SK-N-SH treated with all-trans-retinoic acid at 6 μM for 48 hours (cell line): ENCODE data around the gene AGPAT3.

Experiments
- ATAC-seq: fragments of 200-7000 bp; cut with Tn5 transposase; 3 replicates; pipeline ENCODE4 v1.9.1; 2020; ENCODE audit warnings: mild to moderate bottlenecking, moderate library complexity
- ARNTL ChIP-seq: fragments of 450-650 bp; formaldehyde crosslinking; IDR thresholded peaks from 2 replicates; pipeline ENCODE4 v1.5.0; 2020; ENCODE audit warnings: low read depth, mild to moderate bottlenecking, moderate library complexity, borderline replicate concordance
- BACH2 ChIP-seq: fragments of 250-450 bp; sonication (Bioruptor Pico); IDR thresholded peaks from 2 replicates; pipeline ENCODE4 v1.9.0; 2021; ENCODE audit warnings: mild to moderate bottlenecking, borderline replicate concordance
- CSDC2 ChIP-seq: fragments of 250-450 bp; sonication (Bioruptor Pico); IDR thresholded peaks from 2 replicates; pipeline ENCODE4 v1.5.0; 2020; ENCODE audit warnings: mild to moderate bottlenecking, moderate library complexity
- ESRRG ChIP-seq: fragments of 250-450 bp; sonication (Bioruptor Pico); IDR thresholded peaks from 2 replicates; pipeline ENCODE4 v1.6.1; 2021; ENCODE audit warnings: mild to moderate bottlenecking
- GLIS3 ChIP-seq: fragments of 250-450 bp; sonication (Bioruptor Pico); IDR thresholded peaks from 2 replicates; pipeline ENCODE4 v1.5.0; 2020; ENCODE audit warnings: mild to moderate bottlenecking, moderate library complexity
- ISL1 ChIP-seq: fragments of 250-450 bp; sonication (Bioruptor Pico); IDR thresholded peaks from 2 replicates; pipeline ENCODE4 v2.1.2; 2022; ENCODE audit warnings: mild to moderate bottlenecking, moderate library complexity
- PPARA ChIP-seq: fragments of 250-450 bp; sonication (Bioruptor Pico); IDR thresholded peaks from 2 replicates; pipeline ENCODE4 v1.5.0; 2020; ENCODE audit warnings: mild to moderate bottlenecking, borderline replicate concordance
- RARB ChIP-seq: fragments of 250-450 bp; sonication (Bioruptor Pico); IDR thresholded peaks from 2 replicates; pipeline ENCODE4 v1.8.0; 2021; ENCODE audit warnings: mild to moderate bottlenecking, moderate library complexity
- SNAI2 ChIP-seq: fragments of 250-450 bp; sonication (Bioruptor Pico); IDR thresholded peaks from 2 replicates; pipeline ENCODE4 v1.5.0; 2020; ENCODE audit warnings: mild to moderate bottlenecking, moderate library complexity
- TCF4 ChIP-seq: fragments of 250-450 bp; sonication (Bioruptor Pico); IDR thresholded peaks from 2 replicates; pipeline ENCODE4 v1.8.0; 2021; ENCODE audit warnings: mild to moderate bottlenecking, moderate library complexity, borderline replicate concordance
- TOX ChIP-seq: fragments of 250-450 bp; sonication (Bioruptor Pico); IDR thresholded peaks from 2 replicates; pipeline ENCODE4 v1.8.0; 2021; ENCODE audit warnings: mild to moderate bottlenecking, moderate library complexity, borderline replicate concordance
- ZC3H10 ChIP-seq: fragments of 250-450 bp; sonication (Bioruptor Pico); IDR thresholded peaks from 2 replicates; pipeline ENCODE4 v1.5.1; 2021; ENCODE audit warnings: mild to moderate bottlenecking, moderate library complexity
- ZFP3 ChIP-seq: fragments of 250-450 bp; sonication (Bioruptor Pico); IDR thresholded peaks from 2 replicates; pipeline ENCODE4 v1.5.0; 2020; ENCODE audit warnings: mild to moderate bottlenecking, moderate library complexity
- ZFP30 ChIP-seq: fragments of 450-650 bp; formaldehyde crosslinking; IDR thresholded peaks from 2 replicates; pipeline ENCODE4 v1.5.0; 2022; ENCODE audit warnings: mild to moderate bottlenecking, moderate library complexity
- ZNF565 ChIP-seq: fragments of 450-650 bp; formaldehyde crosslinking; conservative IDR thresholded peaks from 2 replicates; pipeline ENCODE4 v1.5.0; 2020; ENCODE audit warnings: low read depth, mild to moderate bottlenecking, moderate library complexity
- ZNF70 ChIP-seq: fragments of 450-650 bp; formaldehyde crosslinking; IDR thresholded peaks from 2 replicates; pipeline ENCODE4 v1.5.0; 2020; ENCODE audit warnings: mild to moderate bottlenecking, moderate library complexity
- ZNF8 ChIP-seq: fragments of 450-650 bp; formaldehyde crosslinking; IDR thresholded peaks from 2 replicates; pipeline ENCODE4 v1.5.0; 2020; ENCODE audit warnings: mild to moderate bottlenecking, moderate library complexity
- TF ChIP-seq, protein P1 (sequence below): fragments of 250-450 bp; sonication (Bioruptor Pico); IDR thresholded peaks from 2 replicates; pipeline ENCODE4 v1.8.0; 2021; ENCODE audit warnings: low read depth, mild to moderate bottlenecking, moderate library complexity, borderline replicate concordance
- TF ChIP-seq, protein P2 (sequence below): fragments of 250-450 bp; sonication (Bioruptor Pico); IDR thresholded peaks from 2 replicates; pipeline ENCODE4 v1.5.1; 2020; ENCODE audit warnings: low read depth, mild to moderate bottlenecking, moderate library complexity
- TF ChIP-seq, protein P3 (sequence below): fragments of 250-450 bp; sonication (Bioruptor Pico); IDR thresholded peaks from 2 replicates; pipeline ENCODE4 v1.5.0; 2020; ENCODE audit warnings: mild to moderate bottlenecking, moderate library complexity
- TF ChIP-seq, protein P4 (sequence below): fragments of 250-450 bp; sonication (Bioruptor Pico); IDR thresholded peaks from 2 replicates; pipeline ENCODE4 v1.5.1; 2021; ENCODE audit warnings: mild to moderate bottlenecking, moderate library complexity

AGPAT3 gene

DNA sequence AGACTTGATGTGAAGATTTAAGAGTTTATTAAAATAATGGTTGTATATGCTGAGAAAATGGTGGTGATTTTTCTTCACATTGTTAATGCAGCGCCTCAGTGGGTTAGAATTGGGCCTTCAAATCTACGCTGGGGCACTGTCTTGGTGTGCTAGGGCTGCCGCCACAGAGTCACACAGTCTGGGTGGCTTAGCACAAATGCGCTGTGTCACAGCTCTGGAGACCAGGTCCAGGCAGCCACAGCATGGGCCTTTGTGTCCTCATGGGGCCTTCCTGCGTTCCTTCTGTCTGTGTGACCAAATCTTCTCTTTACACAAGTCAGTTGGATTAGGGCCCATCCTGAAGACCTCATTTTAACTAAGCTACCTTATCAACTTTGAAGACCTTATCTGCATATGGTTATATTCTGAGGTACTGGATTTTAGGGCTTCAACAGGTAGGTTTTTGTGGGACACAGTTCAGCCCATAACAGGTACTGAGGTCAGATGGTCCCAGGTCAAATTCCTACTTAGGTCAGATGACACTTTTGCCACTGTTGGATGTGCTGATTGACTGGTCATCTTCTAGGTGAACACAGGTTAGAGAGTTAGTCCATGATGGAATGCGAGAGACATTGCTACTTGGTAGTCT is 164.6 kb downstream of the AGPAT3 start:
- TF ChIP-seq GLIS3 (CRISPR knock-in tag) = no peak
- TF ChIP-seq SNAI2 (CRISPR knock-in tag) = no peak
- no peak for TF ChIP-seq ESRRG
- TF ChIP-seq ZC3H10 = no peak
- no peak for TF ChIP-seq TOX
- TF ChIP-seq TCF4 (CRISPR knock-in tag) = no peak
- TF ChIP-seq ZNF565 (CRISPR knock-in tag) = no peak
- TF ChIP-seq ZNF70 (CRISPR knock-in tag) = no peak
- TF ChIP-seq ZFP30 (CRISPR knock-in tag) = no peak
- no peak for TF ChIP-seq ZNF8 (CRISPR knock-in tag)
- TF ChIP-seq, protein P1, sequence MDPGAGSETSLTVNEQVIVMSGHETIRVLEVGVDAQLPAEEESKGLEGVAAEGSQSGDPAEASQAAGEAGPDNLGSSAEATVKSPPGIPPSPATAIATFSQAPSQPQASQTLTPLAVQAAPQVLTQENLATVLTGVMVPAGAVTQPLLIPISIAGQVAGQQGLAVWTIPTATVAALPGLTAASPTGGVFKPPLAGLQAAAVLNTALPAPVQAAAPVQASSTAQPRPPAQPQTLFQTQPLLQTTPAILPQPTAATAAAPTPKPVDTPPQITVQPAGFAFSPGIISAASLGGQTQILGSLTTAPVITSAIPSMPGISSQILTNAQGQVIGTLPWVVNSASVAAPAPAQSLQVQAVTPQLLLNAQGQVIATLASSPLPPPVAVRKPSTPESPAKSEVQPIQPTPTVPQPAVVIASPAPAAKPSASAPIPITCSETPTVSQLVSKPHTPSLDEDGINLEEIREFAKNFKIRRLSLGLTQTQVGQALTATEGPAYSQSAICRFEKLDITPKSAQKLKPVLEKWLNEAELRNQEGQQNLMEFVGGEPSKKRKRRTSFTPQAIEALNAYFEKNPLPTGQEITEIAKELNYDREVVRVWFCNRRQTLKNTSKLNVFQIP (CRISPR knock-in tag) = no peak
- TF ChIP-seq ZFP3 (CRISPR knock-in tag) = no peak
- TF ChIP-seq, protein P2, sequence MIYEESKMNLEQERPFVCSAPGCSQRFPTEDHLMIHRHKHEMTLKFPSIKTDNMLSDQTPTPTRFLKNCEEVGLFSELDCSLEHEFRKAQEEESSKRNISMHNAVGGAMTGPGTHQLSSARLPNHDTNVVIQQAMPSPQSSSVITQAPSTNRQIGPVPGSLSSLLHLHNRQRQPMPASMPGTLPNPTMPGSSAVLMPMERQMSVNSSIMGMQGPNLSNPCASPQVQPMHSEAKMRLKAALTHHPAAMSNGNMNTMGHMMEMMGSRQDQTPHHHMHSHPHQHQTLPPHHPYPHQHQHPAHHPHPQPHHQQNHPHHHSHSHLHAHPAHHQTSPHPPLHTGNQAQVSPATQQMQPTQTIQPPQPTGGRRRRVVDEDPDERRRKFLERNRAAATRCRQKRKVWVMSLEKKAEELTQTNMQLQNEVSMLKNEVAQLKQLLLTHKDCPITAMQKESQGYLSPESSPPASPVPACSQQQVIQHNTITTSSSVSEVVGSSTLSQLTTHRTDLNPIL (CRISPR knock-in tag) = no peak
- TF ChIP-seq, protein P3, sequence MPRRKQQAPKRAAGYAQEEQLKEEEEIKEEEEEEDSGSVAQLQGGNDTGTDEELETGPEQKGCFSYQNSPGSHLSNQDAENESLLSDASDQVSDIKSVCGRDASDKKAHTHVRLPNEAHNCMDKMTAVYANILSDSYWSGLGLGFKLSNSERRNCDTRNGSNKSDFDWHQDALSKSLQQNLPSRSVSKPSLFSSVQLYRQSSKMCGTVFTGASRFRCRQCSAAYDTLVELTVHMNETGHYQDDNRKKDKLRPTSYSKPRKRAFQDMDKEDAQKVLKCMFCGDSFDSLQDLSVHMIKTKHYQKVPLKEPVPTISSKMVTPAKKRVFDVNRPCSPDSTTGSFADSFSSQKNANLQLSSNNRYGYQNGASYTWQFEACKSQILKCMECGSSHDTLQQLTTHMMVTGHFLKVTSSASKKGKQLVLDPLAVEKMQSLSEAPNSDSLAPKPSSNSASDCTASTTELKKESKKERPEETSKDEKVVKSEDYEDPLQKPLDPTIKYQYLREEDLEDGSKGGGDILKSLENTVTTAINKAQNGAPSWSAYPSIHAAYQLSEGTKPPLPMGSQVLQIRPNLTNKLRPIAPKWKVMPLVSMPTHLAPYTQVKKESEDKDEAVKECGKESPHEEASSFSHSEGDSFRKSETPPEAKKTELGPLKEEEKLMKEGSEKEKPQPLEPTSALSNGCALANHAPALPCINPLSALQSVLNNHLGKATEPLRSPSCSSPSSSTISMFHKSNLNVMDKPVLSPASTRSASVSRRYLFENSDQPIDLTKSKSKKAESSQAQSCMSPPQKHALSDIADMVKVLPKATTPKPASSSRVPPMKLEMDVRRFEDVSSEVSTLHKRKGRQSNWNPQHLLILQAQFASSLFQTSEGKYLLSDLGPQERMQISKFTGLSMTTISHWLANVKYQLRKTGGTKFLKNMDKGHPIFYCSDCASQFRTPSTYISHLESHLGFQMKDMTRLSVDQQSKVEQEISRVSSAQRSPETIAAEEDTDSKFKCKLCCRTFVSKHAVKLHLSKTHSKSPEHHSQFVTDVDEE (CRISPR knock-in tag) = no peak
- TF ChIP-seq, protein P4, sequence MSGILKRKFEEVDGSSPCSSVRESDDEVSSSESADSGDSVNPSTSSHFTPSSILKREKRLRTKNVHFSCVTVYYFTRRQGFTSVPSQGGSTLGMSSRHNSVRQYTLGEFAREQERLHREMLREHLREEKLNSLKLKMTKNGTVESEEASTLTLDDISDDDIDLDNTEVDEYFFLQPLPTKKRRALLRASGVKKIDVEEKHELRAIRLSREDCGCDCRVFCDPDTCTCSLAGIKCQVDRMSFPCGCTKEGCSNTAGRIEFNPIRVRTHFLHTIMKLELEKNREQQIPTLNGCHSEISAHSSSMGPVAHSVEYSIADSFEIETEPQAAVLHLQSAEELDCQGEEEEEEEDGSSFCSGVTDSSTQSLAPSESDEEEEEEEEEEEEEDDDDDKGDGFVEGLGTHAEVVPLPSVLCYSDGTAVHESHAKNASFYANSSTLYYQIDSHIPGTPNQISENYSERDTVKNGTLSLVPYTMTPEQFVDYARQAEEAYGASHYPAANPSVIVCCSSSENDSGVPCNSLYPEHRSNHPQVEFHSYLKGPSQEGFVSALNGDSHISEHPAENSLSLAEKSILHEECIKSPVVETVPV (CRISPR knock-in tag) = no peak
- TF ChIP-seq ISL1 (CRISPR knock-in tag) = no peak
- no peak for TF ChIP-seq RARB (CRISPR knock-in tag)
- TF ChIP-seq ARNTL = no peak
- no peak for TF ChIP-seq PPARA (CRISPR knock-in tag)
- TF ChIP-seq BACH2 (CRISPR knock-in tag) = no peak
- no peak for ATAC-seq

DNA sequence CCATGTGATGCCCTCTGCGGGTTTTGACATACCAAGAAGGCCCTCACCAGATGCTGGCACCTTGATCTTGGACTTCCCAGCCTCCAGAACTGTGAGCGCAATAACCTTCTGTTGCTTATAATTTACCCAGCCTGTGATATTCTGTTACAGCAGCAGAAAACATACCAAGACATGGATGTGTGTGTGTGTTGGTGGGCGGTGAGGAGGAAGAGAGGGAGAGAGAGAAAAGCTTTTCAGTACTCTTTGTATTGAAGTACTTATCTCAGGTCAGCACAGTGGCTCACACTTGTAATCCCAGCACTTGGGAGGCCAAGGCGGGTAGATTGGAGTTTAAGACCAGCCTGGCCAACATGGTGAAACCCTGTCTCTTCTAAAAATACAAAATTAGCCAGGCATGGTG is 170.2 kb downstream of the AGPAT3 start:
- ATAC-seq = no peak
- no peak for TF ChIP-seq ARNTL
- no peak for TF ChIP-seq ZNF565 (CRISPR knock-in tag)
- no peak for TF ChIP-seq CSDC2 (CRISPR knock-in tag)
- TF ChIP-seq TOX = no peak
- TF ChIP-seq, protein P4 (CRISPR knock-in tag) = no peak
- TF ChIP-seq GLIS3 (CRISPR knock-in tag) = no peak
- TF ChIP-seq ZFP3 (CRISPR knock-in tag) = no peak
- no peak for TF ChIP-seq ZC3H10
- no peak for TF ChIP-seq ESRRG
- no peak for TF ChIP-seq ISL1 (CRISPR knock-in tag)
- TF ChIP-seq, protein P2 (CRISPR knock-in tag) = no peak
- TF ChIP-seq ZNF70 (CRISPR knock-in tag) = no peak
- no peak for TF ChIP-seq RARB (CRISPR knock-in tag)
- no peak for TF ChIP-seq TCF4 (CRISPR knock-in tag)
- no peak for TF ChIP-seq ZNF8 (CRISPR knock-in tag)
